Osteoblast (primary cell): Measurements from ENCODE around the gene RANBP3L. TPM values are rescaled to one million over a fixed set of nuclear protein-coding genes. Genes with fewer than 3 reads are reported as not detected.

Source experiments
- DNase-seq: peaks from one replicate; pipeline ENCODE4 v3.0.0; 2011; ENCODE audit warnings: low spot score, mixed read lengths; ENCODE audit not compliant: insufficient read length; ENCODE audit errors: missing footprints
- H2AFZ ChIP-seq: 2 replicates; pipeline ENCODE4 v1.6.0; 2011; ENCODE audit warnings: mild to moderate bottlenecking, low read length
- H3K27ac ChIP-seq: 2 replicates; pipeline ENCODE4 v1.5.1; 2011; ENCODE audit warnings: mild to moderate bottlenecking, low read depth, low read length, moderate library complexity
- H3K27me3 ChIP-seq: 2 replicates; pipeline ENCODE4 v1.6.0; 2012; ENCODE audit warnings: mild to moderate bottlenecking, control low read depth, inconsistent platforms, low read length, moderate library complexity; ENCODE audit not compliant: insufficient read depth
- H3K36me3 ChIP-seq: 2 replicates; pipeline ENCODE4 v1.5.1; 2011; ENCODE audit warnings: mild to moderate bottlenecking, low read length, control low read depth, moderate library complexity; ENCODE audit not compliant: insufficient read depth
- H3K4me1 ChIP-seq: 2 replicates; pipeline ENCODE4 v1.5.1; 2011; ENCODE audit warnings: mild to moderate bottlenecking, low read length, control low read depth, moderate library complexity; ENCODE audit not compliant: insufficient read depth
- H3K4me2 ChIP-seq: 2 replicates; pipeline ENCODE4 v1.6.0; 2011; ENCODE audit warnings: mild to moderate bottlenecking, low read length; ENCODE audit not compliant: insufficient read depth
- H3K4me3 ChIP-seq: fragments of 200-600 bp; sonication (generic); 3 replicates; pipeline ENCODE4 v1.5.1; 2012; ENCODE audit warnings: mild to moderate bottlenecking, low read length, inconsistent platforms; ENCODE audit not compliant: insufficient read depth
- H3K79me2 ChIP-seq: 2 replicates; pipeline ENCODE4 v1.6.0; 2012; ENCODE audit warnings: mild to moderate bottlenecking, low read length, control low read depth, inconsistent platforms; ENCODE audit not compliant: insufficient read depth
- H3K9me3 ChIP-seq: 2 replicates; pipeline ENCODE4 v1.5.1; 2011; ENCODE audit warnings: low read depth, low read length, control low read depth
- H4K20me1 ChIP-seq: 2 replicates; pipeline ENCODE4 v1.6.0; 2012; ENCODE audit warnings: mild to moderate bottlenecking, low read length, control low read depth; ENCODE audit not compliant: insufficient read depth
- total RNA-seq: library from RNA; depleted of rRNA; stranded (reverse); fragments of >200 nt; gene quantifications from 2 replicates; pipeline ENCODE4 v1.2.3, GENCODE V29; 2012
- TF ChIP-seq, protein P1 (sequence below): IDR thresholded peaks from 2 replicates; pipeline ENCODE4 v1.5.1; 2011; ENCODE audit warnings: mild to moderate bottlenecking, low read depth, low read length, moderate library complexity; ENCODE audit errors: extremely low read depth

RANBP3L gene
- total RNA-seq, 1 donor = 1.8 TPM

DNA sequence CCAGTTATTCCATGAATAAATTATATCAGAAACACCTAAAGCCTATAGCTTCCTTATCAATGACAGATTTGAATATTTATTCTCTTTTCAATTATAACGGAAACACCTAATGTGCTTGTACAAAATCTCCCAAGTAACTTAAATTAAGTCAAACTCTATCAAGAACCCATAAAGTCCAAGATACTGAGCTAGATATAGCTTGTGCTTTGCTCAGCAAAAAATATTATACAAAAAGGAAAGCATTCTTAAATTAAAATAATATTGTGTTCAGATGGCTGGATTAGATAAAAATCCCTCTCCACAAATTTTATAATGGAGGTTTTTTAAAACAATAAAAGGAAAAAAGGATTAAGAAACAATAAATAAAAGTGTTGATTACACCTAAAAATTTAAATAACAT, 83.7 kb downstream of the RANBP3L start:
- no peaks in the 10 kb centered on the region for H3K27me3 ChIP-seq
- TF ChIP-seq, protein P1, sequence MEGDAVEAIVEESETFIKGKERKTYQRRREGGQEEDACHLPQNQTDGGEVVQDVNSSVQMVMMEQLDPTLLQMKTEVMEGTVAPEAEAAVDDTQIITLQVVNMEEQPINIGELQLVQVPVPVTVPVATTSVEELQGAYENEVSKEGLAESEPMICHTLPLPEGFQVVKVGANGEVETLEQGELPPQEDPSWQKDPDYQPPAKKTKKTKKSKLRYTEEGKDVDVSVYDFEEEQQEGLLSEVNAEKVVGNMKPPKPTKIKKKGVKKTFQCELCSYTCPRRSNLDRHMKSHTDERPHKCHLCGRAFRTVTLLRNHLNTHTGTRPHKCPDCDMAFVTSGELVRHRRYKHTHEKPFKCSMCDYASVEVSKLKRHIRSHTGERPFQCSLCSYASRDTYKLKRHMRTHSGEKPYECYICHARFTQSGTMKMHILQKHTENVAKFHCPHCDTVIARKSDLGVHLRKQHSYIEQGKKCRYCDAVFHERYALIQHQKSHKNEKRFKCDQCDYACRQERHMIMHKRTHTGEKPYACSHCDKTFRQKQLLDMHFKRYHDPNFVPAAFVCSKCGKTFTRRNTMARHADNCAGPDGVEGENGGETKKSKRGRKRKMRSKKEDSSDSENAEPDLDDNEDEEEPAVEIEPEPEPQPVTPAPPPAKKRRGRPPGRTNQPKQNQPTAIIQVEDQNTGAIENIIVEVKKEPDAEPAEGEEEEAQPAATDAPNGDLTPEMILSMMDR = no peak
- no peaks in the 10 kb centered on the region for H4K20me1 ChIP-seq
- H3K4me1 ChIP-seq = peaks cover 4% of the 10 kb centered on the region
- H3K9me3 ChIP-seq = no peaks in the 10 kb centered on the region
- no peak overlapping the region for H3K4me2 ChIP-seq
- no peak overlapping the region for H3K4me3 ChIP-seq
- H2AFZ ChIP-seq = no peak overlapping the region
- peaks cover 45% of the 10 kb centered on the region for H3K36me3 ChIP-seq
- no peak overlapping the region for H3K27ac ChIP-seq
- H3K79me2 ChIP-seq = no peaks in the 10 kb centered on the region
- DNase-seq = no peak

DNA sequence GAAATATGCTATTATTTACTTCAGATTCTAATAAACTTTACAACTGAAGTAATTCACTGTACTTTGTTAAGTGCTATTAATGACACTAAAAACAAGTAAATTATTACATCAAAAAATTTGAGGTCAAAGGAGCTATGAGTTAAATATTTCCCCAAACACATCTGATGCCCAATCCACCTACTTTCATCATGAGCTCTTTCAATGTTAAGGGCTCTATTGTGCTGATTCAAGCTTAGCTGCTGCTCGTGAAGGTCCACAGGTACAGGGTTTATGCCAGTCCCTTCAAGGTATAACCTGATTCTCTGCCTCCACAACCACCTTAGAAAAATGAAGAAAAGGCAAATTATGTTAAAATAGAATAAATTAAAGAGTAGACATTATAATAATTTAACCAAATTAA, 84.1 kb downstream of the RANBP3L start:
- Histone ChIP-seq H4K20me1 (no peaks in the 10 kb centered on the region), H3K27ac (no peak overlapping the region), H3K27me3 (no peaks in the 10 kb centered on the region), H3K4me1 (peaks cover under 1% of the 10 kb centered on the region), H2AFZ (no peak overlapping the region), H3K36me3 (peaks cover 48% of the 10 kb centered on the region), H3K79me2 (no peaks in the 10 kb centered on the region), H3K9me3 (no peaks in the 10 kb centered on the region), H3K4me3 (no peak overlapping the region), H3K4me2 (no peak overlapping the region)
- TF ChIP-seq, protein P1 = no peak
- DNase-seq = no peak

DNA sequence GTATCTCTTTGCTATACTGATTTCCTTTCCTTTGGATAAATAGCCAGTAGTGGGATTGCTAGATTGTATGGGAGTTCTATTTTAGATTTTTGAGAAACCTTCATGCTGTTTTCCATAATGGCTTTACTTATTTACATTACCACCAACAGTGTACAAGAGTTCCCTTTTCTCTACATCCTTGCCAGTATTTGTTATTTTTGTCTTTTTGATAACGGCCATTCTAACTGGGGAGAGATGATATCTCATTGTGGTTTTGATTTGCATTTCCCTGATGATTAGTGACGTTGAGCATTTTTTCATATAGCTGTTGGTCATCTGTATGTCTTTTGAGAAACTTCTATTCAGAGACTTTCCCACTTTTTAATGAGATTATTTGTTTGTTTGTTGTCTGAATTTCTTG, 85.8 kb downstream of the RANBP3L start:
- Histone ChIP-seq H3K27ac (no peak overlapping the region), H4K20me1 (no peaks in the 10 kb centered on the region), H3K27me3 (no peaks in the 10 kb centered on the region), H3K4me2 (no peak overlapping the region), H3K36me3 (peaks cover 43% of the 10 kb centered on the region), H3K4me3 (no peak overlapping the region), H2AFZ (no peak overlapping the region), H3K9me3 (no peaks in the 10 kb centered on the region), H3K79me2 (no peaks in the 10 kb centered on the region), H3K4me1 (no peaks in the 10 kb centered on the region)
- TF ChIP-seq, protein P1 = no peak
- no peak for DNase-seq

DNA sequence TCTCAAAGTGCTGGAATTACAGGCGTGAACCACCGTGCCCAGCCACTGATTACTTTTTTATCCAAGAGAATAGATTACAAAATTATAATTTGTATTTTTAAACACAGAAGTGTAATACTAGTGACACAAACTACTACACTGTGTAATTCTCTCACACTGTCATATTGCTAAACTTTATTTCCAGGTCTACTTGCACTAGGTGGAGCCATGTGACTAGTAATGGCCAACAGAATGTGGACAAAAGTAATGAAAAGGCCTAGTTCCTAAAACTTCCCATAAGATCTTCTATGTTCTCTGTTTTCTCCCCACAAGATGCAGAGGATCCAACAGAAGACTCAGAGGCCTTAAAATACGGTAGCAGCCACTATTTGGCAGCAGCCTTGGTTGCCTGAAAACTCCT, 87.3 kb downstream of the RANBP3L start:
- H3K79me2 ChIP-seq = no peaks in the 10 kb centered on the region
- peaks cover 34% of the 10 kb centered on the region for H3K36me3 ChIP-seq
- no peaks in the 10 kb centered on the region for H3K27me3 ChIP-seq
- H3K4me1 ChIP-seq = peaks cover 11% of the 10 kb centered on the region
- TF ChIP-seq, protein P1 = no peak
- H3K27ac ChIP-seq = no peak overlapping the region
- no peaks in the 10 kb centered on the region for H4K20me1 ChIP-seq
- H3K4me3 ChIP-seq = no peak overlapping the region
- DNase-seq = no peak
- no peaks in the 10 kb centered on the region for H3K9me3 ChIP-seq
- H2AFZ ChIP-seq = no peak overlapping the region
- H3K4me2 ChIP-seq = no peak overlapping the region
